Pancreas (tissue), 10 donors: ENCODE data around the gene ATP5PD. TPM values are rescaled to one million over a fixed set of nuclear protein-coding genes. Genes with fewer than 3 reads are reported as not detected.

Experiments
- ATAC-seq, 4 donors: fragments of 200-7000 bp; cut with Tn5 transposase; one replicate each; pipeline versions ENCODE4 v1.8.0 to v1.9.1; 2020; ENCODE audit warnings: mild to moderate bottlenecking in 4 of 4, moderate library complexity in 4 of 4
- DNase-seq, 6 donors: peaks; one replicate each; pipeline ENCODE4 v3.0.0-alpha.2; 2020
- FAIRE-seq: peaks from 2 replicates; lab custom pipeline; 2012; peaks lifted over from hg19 to GRCh38; lab: Jason Lieb, UNC
- H3K27ac ChIP-seq, 4 donors: fragments of 200-600 bp; sonication (generic); 1 replicate in 3 of 4; 2 replicates in 1 of 4; pipeline versions ENCODE4 v1.5.0 to v1.8.0; 2020
- H3K27me3 ChIP-seq, 4 donors: fragments of 200-600 bp; one replicate each; pipeline ENCODE4 v1.8.0; 2021
- H3K36me3 ChIP-seq, 3 donors: fragments of 200-600 bp; sonication (generic) in 1 of 3; one replicate each; pipeline versions ENCODE4 v1.5.0 to v1.8.0; 2020 to 2021
- H3K4me1 ChIP-seq, 3 donors: fragments of 200-600 bp; one replicate each; pipeline ENCODE4 v1.8.0; 2021
- H3K4me3 ChIP-seq, 4 donors: fragments of 200-600 bp; sonication (generic) in 2 of 4; one replicate each; pipeline versions ENCODE4 v1.5.0 to v1.8.0; 2020 to 2021
- H3K9me3 ChIP-seq, 4 donors: fragments of 200-600 bp; one replicate each; pipeline ENCODE4 v1.8.0; 2021
- WGBS, 2 donors: extraction: QIAGEN DNeasy Blood & Tissue Kit; methylation state at CpG; one replicate each; pipeline ENCODE4 v1.1.7; 2013; 5-methylcytosine and 5-hydroxymethylcytosine counted together
- intact Hi-C, 3 donors: fragments of 100-400 bp; cut with DNase I; formaldehyde crosslinking; loops; one replicate each; pipeline versions ENCODE4 v1.11.1 to v1.14.2; 2022
- polyA plus RNA-seq, 2 donors: library from polyadenylated mRNA; stranded (reverse); fragments of 200-250 nt; gene quantifications; one replicate each; pipeline ENCODE4 v1.2.3, GENCODE V29; 2013
- total RNA-seq, 6 donors: library from RNA; stranded (reverse); fragmentation: NEBNext Ultra II Directional in 4 of 6; extraction: Animal tissue kit (Norgen Biotek cat#: 25700) in 4 of 6; gene quantifications; one replicate each; pipeline versions ENCODE4 v1.2.1 to v1.2.4, GENCODE V29; 2021 to 2023
- TF ChIP-seq, protein P1 (sequence below), 4 donors: fragments of 200-600 bp; sonication (generic) in 3 of 4; IDR thresholded peaks; one replicate each; pipeline versions ENCODE4 v1.5.0 to v1.8.0; 2021; ENCODE audit warnings: antibody characterized with exemption in 4 of 4
- donor health status: healthy with polysubstance abuse.
- donor health status: DM: no; HTN: no; CAD: no; lungs with moderate emphysema.
- donor health status: DM: no; HTN: no; CAD: no.
- donor health status: control.
- donor health status: control.
- donor health status: Bipolar disorder and iron deficiency.
- donor health status: DM: yes; HTN: yes; CAD: no.
- donor health status: DM: no; HTN: no; CAD: no.
- donor health status: DM: no; HTN: no; CAD: no.
- donor health status: DM: yes; HTN: yes; CAD: no.

ATP5PD gene
- total and polyA plus RNA-seq, 8 donors = 81.6 to 229 (median 110) TPM

DNA sequence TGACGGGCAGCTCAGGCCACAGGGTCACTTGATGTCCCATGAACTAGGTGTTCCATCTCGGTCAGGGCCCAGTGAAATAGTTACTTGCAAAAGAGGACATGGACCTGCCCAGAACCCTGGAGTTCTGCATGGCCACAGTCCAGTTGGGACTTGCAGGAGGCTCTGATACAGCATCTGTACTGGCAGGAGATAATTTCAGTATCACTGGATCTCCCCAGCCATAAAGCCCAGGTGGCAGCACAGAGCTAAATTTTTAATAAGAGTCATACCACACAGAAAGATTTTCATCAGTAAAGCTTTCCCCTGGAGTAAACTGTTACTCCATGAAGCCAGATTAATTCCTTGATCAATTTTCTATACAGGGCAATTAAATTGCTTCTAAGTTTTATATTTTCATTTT is 23.0 kb upstream of the ATP5PD start:
- TF ChIP-seq, protein P1, sequence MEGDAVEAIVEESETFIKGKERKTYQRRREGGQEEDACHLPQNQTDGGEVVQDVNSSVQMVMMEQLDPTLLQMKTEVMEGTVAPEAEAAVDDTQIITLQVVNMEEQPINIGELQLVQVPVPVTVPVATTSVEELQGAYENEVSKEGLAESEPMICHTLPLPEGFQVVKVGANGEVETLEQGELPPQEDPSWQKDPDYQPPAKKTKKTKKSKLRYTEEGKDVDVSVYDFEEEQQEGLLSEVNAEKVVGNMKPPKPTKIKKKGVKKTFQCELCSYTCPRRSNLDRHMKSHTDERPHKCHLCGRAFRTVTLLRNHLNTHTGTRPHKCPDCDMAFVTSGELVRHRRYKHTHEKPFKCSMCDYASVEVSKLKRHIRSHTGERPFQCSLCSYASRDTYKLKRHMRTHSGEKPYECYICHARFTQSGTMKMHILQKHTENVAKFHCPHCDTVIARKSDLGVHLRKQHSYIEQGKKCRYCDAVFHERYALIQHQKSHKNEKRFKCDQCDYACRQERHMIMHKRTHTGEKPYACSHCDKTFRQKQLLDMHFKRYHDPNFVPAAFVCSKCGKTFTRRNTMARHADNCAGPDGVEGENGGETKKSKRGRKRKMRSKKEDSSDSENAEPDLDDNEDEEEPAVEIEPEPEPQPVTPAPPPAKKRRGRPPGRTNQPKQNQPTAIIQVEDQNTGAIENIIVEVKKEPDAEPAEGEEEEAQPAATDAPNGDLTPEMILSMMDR (IDR thresholded peaks at IDR 0.05) = no peak
- Histone ChIP-seq H3K4me1 (no peaks in the 10 kb centered on the region), H3K9me3 (no peaks in the 10 kb centered on the region), H3K27ac (no peak overlapping the region), H3K27me3 (no peaks in the 10 kb centered on the region), H3K36me3 (no peaks in the 10 kb centered on the region), H3K4me3 (no peak overlapping the region)
- intact Hi-C loops = no loop called here
- peak in 1 of 6 donors; percentile 12 for DNase-seq
- whole genome bisulfite sequencing, 2 donors = 87 to 92% methylated on average over 2 of the region's 2 CpGs
- no peak for FAIRE-seq
- peak in 2 of 4 donors; percentile 40 to 54 for ATAC-seq

DNA sequence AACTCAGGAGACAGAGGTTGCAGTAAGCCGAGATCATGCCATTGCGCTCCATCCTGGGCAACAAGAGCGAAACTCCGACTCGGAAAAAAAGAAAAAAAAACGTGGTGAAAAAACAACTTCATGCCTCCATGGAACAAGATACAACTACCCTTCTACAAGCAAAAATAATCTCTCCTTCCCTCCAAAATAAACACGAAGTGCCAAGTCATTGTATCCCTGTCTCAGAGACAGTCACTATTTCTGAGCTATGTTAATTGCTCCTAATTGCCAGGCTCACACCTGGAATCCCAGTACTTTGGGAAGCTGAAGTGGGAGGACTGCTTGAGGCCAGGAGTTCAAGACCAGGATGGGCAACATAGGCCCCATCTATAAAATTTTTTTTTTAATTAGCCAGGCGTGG is 22.0 kb upstream of the ATP5PD start:
- no peaks in the 10 kb centered on the region for H3K9me3 ChIP-seq
- no peak for DNase-seq
- 76 to 77% methylated on average over 8 of the region's 8 CpGs for WGBS, 2 donors
- H3K36me3 ChIP-seq = peaks cover 0 to 8% (median 7%) of the 10 kb centered on the region in 3 donors
- intact Hi-C loops = no loop called here
- no peaks in the 10 kb centered on the region for H3K27me3 ChIP-seq
- no peak for FAIRE-seq
- no peaks in the 10 kb centered on the region for H3K4me1 ChIP-seq
- no peak overlapping the region for H3K4me3 ChIP-seq
- ATAC-seq = no peak
- no peak overlapping the region for H3K27ac ChIP-seq
- TF ChIP-seq, protein P1 (IDR thresholded peaks at IDR 0.05) = no peak

DNA sequence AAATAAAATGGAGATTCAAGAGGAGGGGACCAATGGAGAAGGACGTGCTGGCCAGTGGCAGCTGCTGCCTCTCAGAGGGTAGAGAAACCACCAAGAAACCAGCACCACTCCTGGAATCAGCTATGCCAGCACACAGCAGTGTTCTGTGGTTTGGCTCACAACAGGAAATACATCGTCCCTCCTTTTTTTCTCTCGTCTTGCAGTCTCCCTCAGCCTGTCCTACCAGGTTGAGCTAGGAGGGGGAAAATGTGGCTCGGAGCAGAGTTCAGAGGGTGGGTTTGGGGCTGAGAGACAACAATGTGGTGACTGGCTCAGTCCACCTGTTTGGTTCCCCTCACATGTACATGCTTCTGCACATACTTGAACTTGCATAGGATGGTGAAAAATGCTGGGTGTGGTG is 21.1 kb upstream of the ATP5PD start:
- no peak for ATAC-seq
- 65 to 74% methylated on average over 4 of the region's 4 CpGs for WGBS, 2 donors
- TF ChIP-seq, protein P1 (IDR thresholded peaks at IDR 0.05) = no peak

DNA sequence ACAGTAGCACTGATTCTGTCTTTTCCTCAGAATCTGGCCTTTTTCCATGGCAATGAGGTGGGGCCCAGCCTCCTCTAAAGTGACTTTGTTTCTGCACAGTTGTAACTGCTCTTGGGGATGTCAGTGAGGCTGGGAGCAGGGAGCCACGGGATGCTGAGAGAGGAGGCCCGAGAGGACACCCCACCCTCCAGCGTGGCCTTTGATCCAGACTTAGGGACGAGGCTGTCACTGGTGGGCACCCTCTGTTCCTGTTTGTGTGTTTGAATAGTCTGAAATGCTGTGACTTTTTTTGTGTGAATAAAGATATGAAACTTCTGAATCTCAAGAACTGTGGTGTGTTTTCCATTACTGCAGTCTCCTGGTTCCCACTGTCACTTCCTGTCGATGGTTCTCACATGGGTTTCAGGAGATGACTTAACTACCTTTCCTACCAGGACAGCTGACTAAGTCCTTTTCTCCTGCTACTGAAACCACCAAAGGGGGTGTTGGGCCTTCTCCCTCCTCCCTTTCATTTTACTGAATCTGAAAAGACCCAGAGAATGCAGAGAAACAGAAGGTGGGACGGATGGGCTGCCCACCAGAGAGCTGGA is 18.9 kb upstream of the ATP5PD start:
- peak in 1 of 4 donors; percentile 46 for ATAC-seq
- Histone ChIP-seq H3K4me1 (no peaks in the 10 kb centered on the region), H3K9me3 (no peaks in the 10 kb centered on the region), H3K27me3 (no peaks in the 10 kb centered on the region), H3K36me3 (peaks cover 2 to 22% (median 14%) of the 10 kb centered on the region in 3 donors), H3K4me3 (no peak overlapping the region), H3K27ac (no peak overlapping the region)
- WGBS, 2 donors = 79 to 82% methylated on average over 6 of the region's 6 CpGs
- intact Hi-C loops = no loop called here
- FAIRE-seq = no peak
- TF ChIP-seq, protein P1 (IDR thresholded peaks at IDR 0.05) = no peak
- DNase-seq = peak in 1 of 6 donors; percentile 2

More for the DNA sequence above, 21.1 kb upstream of the ATP5PD start:
- Histone ChIP-seq H3K27ac (no peak overlapping the region), H3K36me3 (peaks cover 2 to 16% (median 14%) of the 10 kb centered on the region in 3 donors), H3K4me3 (no peak overlapping the region), H3K9me3 (no peaks in the 10 kb centered on the region), H3K27me3 (no peaks in the 10 kb centered on the region), H3K4me1 (no peaks in the 10 kb centered on the region)
- DNase-seq (peak in 1 of 6 donors; percentile 2), FAIRE-seq (no peak)
- intact Hi-C loops = no loop called here

DNA sequence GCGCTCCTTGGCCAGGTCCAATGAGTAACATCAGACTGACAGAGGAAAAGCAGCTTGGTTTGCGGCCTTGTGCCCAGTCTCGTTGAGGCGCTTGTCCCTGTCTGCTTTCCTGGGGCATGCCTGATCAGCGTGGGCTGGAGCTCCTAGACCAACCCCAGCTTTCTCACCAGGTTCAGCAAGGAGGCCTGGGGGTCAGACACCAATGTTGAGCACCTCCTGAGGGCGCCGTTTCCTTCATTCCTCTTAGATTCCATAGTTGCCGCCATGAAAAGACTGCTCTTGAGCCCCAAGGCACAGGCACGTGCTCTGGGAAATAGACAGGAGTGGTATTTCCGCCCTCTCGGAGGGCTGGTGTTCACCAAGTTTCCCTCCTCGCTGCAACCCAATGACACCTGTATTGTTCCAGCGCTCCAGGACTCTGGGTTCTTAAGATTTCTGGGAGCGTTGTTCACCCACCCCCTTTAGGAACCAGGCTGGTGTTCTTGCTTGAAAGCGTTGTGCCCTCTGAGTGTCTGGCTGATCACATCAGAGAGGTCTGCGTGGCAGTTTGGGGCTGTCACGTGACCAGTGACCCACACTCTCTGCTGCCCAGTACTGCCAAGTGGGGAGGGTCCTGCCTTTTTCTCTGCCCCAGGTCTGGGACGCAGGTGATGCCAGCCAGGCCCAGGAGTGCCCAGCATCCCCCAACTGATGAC is 18.2 kb upstream of the ATP5PD start:
- Histone ChIP-seq H3K9me3 (no peaks in the 10 kb centered on the region), H3K4me3 (no peak overlapping the region), H3K27me3 (no peaks in the 10 kb centered on the region), H3K36me3 (peaks cover 2 to 28% (median 14%) of the 10 kb centered on the region in 3 donors), H3K27ac (no peak overlapping the region), H3K4me1 (no peaks in the 10 kb centered on the region)
- no peak for ATAC-seq
- FAIRE-seq = no peak
- WGBS, 2 donors = 93 to 94% methylated on average over 18 of the region's 18 CpGs
- intact Hi-C loops = no loop called here
- TF ChIP-seq, protein P1 (IDR thresholded peaks at IDR 0.05) = no peak
- peak in 1 of 6 donors; percentile 36 for DNase-seq
